ENCODE data around the gene GRIK4. TPM values are rescaled to one million over a fixed set of nuclear protein-coding genes. Genes with fewer than 3 reads are reported as not detected.

GRIK4 gene
- polyA plus RNA-seq, 1 of the 3 experiments (the other 2 are of a cell fraction) = 0.03 TPM

DNA sequence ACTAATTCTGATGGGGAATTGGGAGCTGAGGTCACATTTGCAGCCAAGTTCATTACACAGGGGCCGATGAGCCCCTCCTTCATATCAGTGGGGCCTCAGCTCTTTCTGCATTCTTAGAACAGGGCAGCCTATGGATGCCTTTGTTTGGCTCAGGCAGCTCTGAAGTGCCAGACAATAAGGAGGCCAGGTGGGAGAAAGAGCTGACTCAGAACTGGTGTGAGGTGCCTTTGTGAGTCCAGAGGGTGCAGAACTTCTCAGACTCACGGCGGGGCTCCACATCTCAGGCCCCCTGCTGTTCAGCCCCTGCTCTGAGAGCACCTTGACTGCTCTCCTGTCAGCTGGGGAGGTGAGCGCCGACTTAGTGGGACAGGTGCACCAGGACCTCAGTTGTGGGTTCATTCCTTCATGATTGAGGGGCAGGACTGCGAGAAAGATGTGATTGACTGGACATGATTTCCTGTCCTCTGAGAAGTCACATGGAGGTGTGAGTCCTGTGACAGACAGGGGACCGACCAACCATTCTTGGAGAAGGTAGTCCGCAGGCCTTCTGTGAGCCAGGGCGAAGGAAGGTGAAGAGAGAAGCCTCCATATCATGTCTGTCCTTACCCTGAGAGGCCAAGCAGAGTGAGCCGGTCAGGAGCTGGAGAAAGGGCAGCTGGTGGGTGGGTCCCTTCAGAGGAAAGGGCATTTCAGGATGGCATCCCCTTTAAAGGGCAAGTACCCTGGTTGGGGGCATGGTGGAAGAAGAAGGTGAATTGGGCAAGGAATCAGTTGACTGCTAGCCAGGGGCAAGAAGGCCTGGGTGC is 267.3 kb downstream of the GRIK4 start:
- Histone ChIP-seq H2AFZ (ENCODE audit: low read depth) (no peak overlapping the region), H3K36me3 (replicated peaks in 1 of 2; ENCODE audit: control insufficient read depth in 1 of 2, insufficient read depth in 2 of 2, low read length in 1 of 2) (no peaks in the 10 kb centered on the region), H3K4me2 (no peak overlapping the region), H3K27ac (ENCODE audit: low read depth in 2 of 2, low read length in 1 of 2) (no peak overlapping the region), H3K4me1 (ENCODE audit: control insufficient read depth in 1 of 2, insufficient read depth in 2 of 2, low read depth in 1 of 2, low read length in 1 of 2) (peaks cover 0 to 10% of the 10 kb centered on the region in 2 experiments; a peak in 2 of 4 replicates), H3F3A (replicated peaks; ENCODE audit: insufficient read depth) (no peaks in the 10 kb centered on the region), H3K9me3 (no peaks in the 10 kb centered on the region), H3K79me2 (ENCODE audit: insufficient read depth) (no peaks in the 10 kb centered on the region), H3K9ac (no peak overlapping the region), H4K20me1 (ENCODE audit: insufficient read depth) (no peaks in the 10 kb centered on the region), H3K4me3 (ENCODE audit: low read depth in 2 of 2, low read length in 1 of 2) (no peak overlapping the region), H3K9me2 (no peaks in the 10 kb centered on the region), H3K27me3 (ENCODE audit: insufficient read depth) (no peaks in the 10 kb centered on the region)
- POLR2A ChIA-PET = no interaction called here
- CTCF ChIA-PET = interaction anchor here (0.9 kb wide), 1 partner anchor 65 kb away, joined by 3 read pairs; no protein-coding TSS in a partner anchor
- no peak for TF ChIP-seq EZH2phosphoT487 (IDR thresholded peaks at IDR 0.05; ENCODE audit: borderline replicate concordance, low read depth)
- no peak for TF ChIP-seq CHD2 (IDR thresholded peaks at IDR 0.05; ENCODE audit: low read length, partially characterized antibody)
- 60% methylated on average over 6 of the region's 10 CpGs for WGBS (ENCODE audit: low lambda C conversion rate)
- DNase-seq = no peak

- Histone ChIP-seq H3K9ac (no peak overlapping the region), H3K27ac (ENCODE audit: low read depth in 2 of 2, low read length in 1 of 2) (no peak overlapping the region), H3K4me2 (no peak overlapping the region), H3K9me2 (no peaks in the 10 kb centered on the region), H3F3A (replicated peaks; ENCODE audit: insufficient read depth) (no peaks in the 10 kb centered on the region), H3K79me2 (ENCODE audit: insufficient read depth) (no peaks in the 10 kb centered on the region), H4K20me1 (ENCODE audit: insufficient read depth) (no peaks in the 10 kb centered on the region), H3K36me3 (replicated peaks in 1 of 2; ENCODE audit: control insufficient read depth in 1 of 2, insufficient read depth in 2 of 2, low read length in 1 of 2) (no peaks in the 10 kb centered on the region), H3K4me3 (ENCODE audit: low read depth in 2 of 2, low read length in 1 of 2) (no peak overlapping the region), H2AFZ (ENCODE audit: low read depth) (no peak overlapping the region), H3K4me1 (ENCODE audit: control insufficient read depth in 1 of 2, insufficient read depth in 2 of 2, low read depth in 1 of 2, low read length in 1 of 2) (peaks cover 0 to 20% of the 10 kb centered on the region in 2 experiments; a peak in 2 of 4 replicates), H3K27me3 (ENCODE audit: insufficient read depth) (no peaks in the 10 kb centered on the region), H3K9me3 (no peaks in the 10 kb centered on the region)
- 53% methylated on average over 2 of the region's 2 CpGs for WGBS (ENCODE audit: low lambda C conversion rate)
- POLR2A ChIA-PET = no interaction called here
- CTCF ChIA-PET = interaction anchor here (0.6 to 0.9 kb wide), 2 partner anchors 33 to 66 kb away, joined by 3 read pairs; no protein-coding TSS in a partner anchor
- DNase-seq = no peak
- no peak for TF ChIP-seq MAX (IDR thresholded peaks at IDR 0.05; ENCODE audit: low read depth)
- no peak for TF ChIP-seq SMC3 (IDR thresholded peaks at IDR 0.05; ENCODE audit: low read depth, low read length)
- TF ChIP-seq, protein P1, sequence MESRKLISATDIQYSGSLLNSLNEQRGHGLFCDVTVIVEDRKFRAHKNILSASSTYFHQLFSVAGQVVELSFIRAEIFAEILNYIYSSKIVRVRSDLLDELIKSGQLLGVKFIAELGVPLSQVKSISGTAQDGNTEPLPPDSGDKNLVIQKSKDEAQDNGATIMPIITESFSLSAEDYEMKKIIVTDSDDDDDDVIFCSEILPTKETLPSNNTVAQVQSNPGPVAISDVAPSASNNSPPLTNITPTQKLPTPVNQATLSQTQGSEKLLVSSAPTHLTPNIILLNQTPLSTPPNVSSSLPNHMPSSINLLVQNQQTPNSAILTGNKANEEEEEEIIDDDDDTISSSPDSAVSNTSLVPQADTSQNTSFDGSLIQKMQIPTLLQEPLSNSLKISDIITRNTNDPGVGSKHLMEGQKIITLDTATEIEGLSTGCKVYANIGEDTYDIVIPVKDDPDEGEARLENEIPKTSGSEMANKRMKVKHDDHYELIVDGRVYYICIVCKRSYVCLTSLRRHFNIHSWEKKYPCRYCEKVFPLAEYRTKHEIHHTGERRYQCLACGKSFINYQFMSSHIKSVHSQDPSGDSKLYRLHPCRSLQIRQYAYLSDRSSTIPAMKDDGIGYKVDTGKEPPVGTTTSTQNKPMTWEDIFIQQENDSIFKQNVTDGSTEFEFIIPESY (IDR thresholded peaks at IDR 0.05; ENCODE audit: borderline replicate concordance, low read depth) = no peak
- no peak for TF ChIP-seq SIN3A (IDR thresholded peaks at IDR 0.05; ENCODE audit: borderline replicate concordance, low read depth, low read length)
- no peak for TF ChIP-seq MXI1 (IDR thresholded peaks at IDR 0.05; ENCODE audit: low read depth, low read length)
- TF ChIP-seq FOXM1 (IDR thresholded peaks at IDR 0.05; ENCODE audit: low read depth) = no peak
- no peak for TF ChIP-seq USF1 (IDR thresholded peaks at IDR 0.05; ENCODE audit: borderline replicate concordance, low read depth)
- TF ChIP-seq ELF1 (IDR thresholded peaks at IDR 0.05) = no peak
- TF ChIP-seq, protein P2, sequence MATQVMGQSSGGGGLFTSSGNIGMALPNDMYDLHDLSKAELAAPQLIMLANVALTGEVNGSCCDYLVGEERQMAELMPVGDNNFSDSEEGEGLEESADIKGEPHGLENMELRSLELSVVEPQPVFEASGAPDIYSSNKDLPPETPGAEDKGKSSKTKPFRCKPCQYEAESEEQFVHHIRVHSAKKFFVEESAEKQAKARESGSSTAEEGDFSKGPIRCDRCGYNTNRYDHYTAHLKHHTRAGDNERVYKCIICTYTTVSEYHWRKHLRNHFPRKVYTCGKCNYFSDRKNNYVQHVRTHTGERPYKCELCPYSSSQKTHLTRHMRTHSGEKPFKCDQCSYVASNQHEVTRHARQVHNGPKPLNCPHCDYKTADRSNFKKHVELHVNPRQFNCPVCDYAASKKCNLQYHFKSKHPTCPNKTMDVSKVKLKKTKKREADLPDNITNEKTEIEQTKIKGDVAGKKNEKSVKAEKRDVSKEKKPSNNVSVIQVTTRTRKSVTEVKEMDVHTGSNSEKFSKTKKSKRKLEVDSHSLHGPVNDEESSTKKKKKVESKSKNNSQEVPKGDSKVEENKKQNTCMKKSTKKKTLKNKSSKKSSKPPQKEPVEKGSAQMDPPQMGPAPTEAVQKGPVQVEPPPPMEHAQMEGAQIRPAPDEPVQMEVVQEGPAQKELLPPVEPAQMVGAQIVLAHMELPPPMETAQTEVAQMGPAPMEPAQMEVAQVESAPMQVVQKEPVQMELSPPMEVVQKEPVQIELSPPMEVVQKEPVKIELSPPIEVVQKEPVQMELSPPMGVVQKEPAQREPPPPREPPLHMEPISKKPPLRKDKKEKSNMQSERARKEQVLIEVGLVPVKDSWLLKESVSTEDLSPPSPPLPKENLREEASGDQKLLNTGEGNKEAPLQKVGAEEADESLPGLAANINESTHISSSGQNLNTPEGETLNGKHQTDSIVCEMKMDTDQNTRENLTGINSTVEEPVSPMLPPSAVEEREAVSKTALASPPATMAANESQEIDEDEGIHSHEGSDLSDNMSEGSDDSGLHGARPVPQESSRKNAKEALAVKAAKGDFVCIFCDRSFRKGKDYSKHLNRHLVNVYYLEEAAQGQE (IDR thresholded peaks at IDR 0.05; ENCODE audit: low read depth, low read length) = no peak
- TF ChIP-seq, protein P3, sequence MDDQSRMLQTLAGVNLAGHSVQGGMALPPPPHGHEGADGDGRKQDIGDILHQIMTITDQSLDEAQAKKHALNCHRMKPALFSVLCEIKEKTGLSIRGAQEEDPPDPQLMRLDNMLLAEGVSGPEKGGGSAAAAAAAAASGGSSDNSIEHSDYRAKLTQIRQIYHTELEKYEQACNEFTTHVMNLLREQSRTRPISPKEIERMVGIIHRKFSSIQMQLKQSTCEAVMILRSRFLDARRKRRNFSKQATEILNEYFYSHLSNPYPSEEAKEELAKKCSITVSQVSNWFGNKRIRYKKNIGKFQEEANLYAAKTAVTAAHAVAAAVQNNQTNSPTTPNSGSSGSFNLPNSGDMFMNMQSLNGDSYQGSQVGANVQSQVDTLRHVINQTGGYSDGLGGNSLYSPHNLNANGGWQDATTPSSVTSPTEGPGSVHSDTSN (IDR thresholded peaks at IDR 0.05) = no peak
- TF ChIP-seq FOSL2 (IDR thresholded peaks at IDR 0.05; ENCODE audit: borderline replicate concordance, low read depth) = no peak
- no peak for TF ChIP-seq MEF2A (IDR thresholded peaks at IDR 0.05; ENCODE audit: borderline replicate concordance, low read depth)
- TF ChIP-seq CTCF (IDR thresholded peaks at IDR 0.05) = no peak
Observed at GRCh38 chr11:120780239-120780638, 268.7 kb downstream of the GRIK4 start.

All from SK-N-SH (cell line).